ENCODE measurements around the gene C11orf68.
A peak's percentile ranks its signal among the peaks of the same experiment; 100 is the strongest.

The C11orf68 gene

GRCh38 chr11:65944191-65944590 is 25.3 kb upstream of the C11orf68 start:
- no peak for DNase-seq

GRCh38 chr11:65942531-65942930 is 23.7 kb upstream of the C11orf68 start:
- no peak for DNase-seq

- no peak for DNase-seq
Observed at GRCh38 chr11:65941720-65942310, 23.0 kb upstream of the C11orf68 start.

- DNase-seq: no peak
Observed at GRCh38 chr11:65937766-65938165, 18.9 kb upstream of the C11orf68 start.

- DNase-seq: no peak
Observed at GRCh38 chr11:65934014-65934413, 15.2 kb upstream of the C11orf68 start.

GRCh38 chr11:65932558-65932919 is 13.7 kb upstream of the C11orf68 start:
- DNase-seq: no peak

GRCh38 chr11:65931773-65932557 is 13.1 kb upstream of the C11orf68 start:
- no peak for DNase-seq

GRCh38 chr11:65928667-65929066 is 9.8 kb upstream of the C11orf68 start:
- no peak for DNase-seq

GRCh38 chr11:65927904-65928397 is 9.1 kb upstream of the C11orf68 start:
- DNase-seq: no peak

- no peak for DNase-seq
Observed at GRCh38 chr11:65925397-65925796, 6.5 kb upstream of the C11orf68 start.

- DNase-seq: no peak
Observed at GRCh38 chr11:65922565-65922964, 3.7 kb upstream of the C11orf68 start.

- no peak for DNase-seq
Observed at GRCh38 chr11:65921876-65922275, 3.0 kb upstream of the C11orf68 start.

GRCh38 chr11:65921033-65921555 is 2.2 kb upstream of the C11orf68 start:
- DNase-seq: no peak

GRCh38 chr11:65920372-65920802 is 1.5 kb upstream of the C11orf68 start:
- no peak for DNase-seq

- no peak for DNase-seq
Observed at GRCh38 chr11:65919573-65920371, 910 bp upstream of the C11orf68 start.

- peak; percentile 82 for DNase-seq
Observed at GRCh38 chr11:65919141-65919572, 295 bp upstream of the C11orf68 start, which contains the start of gene DRAP1. Gene DRAP1, plus strand, starts transcription at chr11:65919426. Its CDS starts 76 bp downstream, at chr11:65919502.

GRCh38 chr11:65917434-65918210 is 1.2 kb downstream of the C11orf68 start:
- DNase-seq: no peak

GRCh38 chr11:65917077-65917433 is 1.8 kb downstream of the C11orf68 start:
- DNase-seq: no peak

GRCh38 chr11:65916391-65916790 is 2.5 kb downstream of the C11orf68 start:
- no peak for DNase-seq

GRCh38 chr11:65915821-65916251 is 3.0 kb downstream of the C11orf68 start:
- no peak for DNase-seq

- no peak for DNase-seq
Observed at GRCh38 chr11:65915101-65915820, 3.6 kb downstream of the C11orf68 start.

- no peak for DNase-seq
Observed at GRCh38 chr11:65912845-65913244, 6.0 kb downstream of the C11orf68 start.
